Epithelial cell of prostate (primary cell): ENCODE data around the gene SERTAD1.
A peak's percentile ranks its signal among the peaks of the same experiment; 100 is the strongest.

ENCODE experiments used
- DNase-seq: peaks from one replicate; pipeline ENCODE4 v3.0.0-alpha.2; 2011; ENCODE audit warnings: low read depth, low spot score
- H3K27ac ChIP-seq: fragments of 450-650 bp; 2 replicates; pipeline ENCODE4 v1.5.1; 2017; ENCODE audit warnings: mild to moderate bottlenecking

Gene SERTAD1

GRCh38 chr19:40423938-40424337, 1.9 kb downstream of the SERTAD1 start:
- DNase-seq, result no peak
- H3K27ac ChIP-seq, result peak overlapping the region; percentile 99

- H3K27ac ChIP-seq, result peak overlapping the region; percentile 96
- DNase-seq, result no peak
Observed at GRCh38 chr19:40422748-40423566, 2.8 kb downstream of the SERTAD1 start.

GRCh38 chr19:40421993-40422747, 3.6 kb downstream of the SERTAD1 start:
- H3K27ac ChIP-seq, result peak overlapping the region; percentile 96
- DNase-seq, result no peak

- DNase-seq, result no peak
- H3K27ac ChIP-seq, result peak overlapping the region; percentile 96
Observed at GRCh38 chr19:40420766-40421765, 4.7 kb downstream of the SERTAD1 start.

GRCh38 chr19:40420451-40420765, 5.4 kb downstream of the SERTAD1 start:
- peak overlapping the region; percentile 96 for H3K27ac ChIP-seq
- no peak for DNase-seq

GRCh38 chr19:40419780-40420179, 6.0 kb downstream of the SERTAD1 start:
- H3K27ac ChIP-seq, result no peak overlapping the region
- no peak for DNase-seq

GRCh38 chr19:40419066-40419612, 6.7 kb downstream of the SERTAD1 start:
- H3K27ac ChIP-seq, result no peak overlapping the region
- DNase-seq, result no peak

- H3K27ac ChIP-seq, result no peak overlapping the region
- DNase-seq, result no peak
Observed at GRCh38 chr19:40418040-40418439, 7.8 kb downstream of the SERTAD1 start.

GRCh38 chr19:40417643-40417981, 8.2 kb downstream of the SERTAD1 start:
- no peak overlapping the region for H3K27ac ChIP-seq
- no peak for DNase-seq

GRCh38 chr19:40416918-40417642, 8.7 kb downstream of the SERTAD1 start:
- no peak for DNase-seq
- H3K27ac ChIP-seq, result no peak overlapping the region

GRCh38 chr19:40415768-40416167, 10.0 kb downstream of the SERTAD1 start:
- H3K27ac ChIP-seq, result no peak overlapping the region
- DNase-seq, result no peak

- DNase-seq, result no peak
- no peak overlapping the region for H3K27ac ChIP-seq
Observed at GRCh38 chr19:40414542-40415535, 11.0 kb downstream of the SERTAD1 start.

- no peak within 1 kb of the TSS for H3K27ac ChIP-seq
- no peak for DNase-seq
Observed at GRCh38 chr19:40413291-40413845, 12.4 kb downstream of the SERTAD1 start, which contains the start of gene PRX. PRX (minus strand) TSS chr19:40413378; CDS start chr19:40407932, 5,446 bp downstream.

- H3K27ac ChIP-seq, result no peak overlapping the region
- DNase-seq, result no peak
Observed at GRCh38 chr19:40412866-40413265, 12.9 kb downstream of the SERTAD1 start.

- no peak overlapping the region for H3K27ac ChIP-seq
- DNase-seq, result no peak
Observed at GRCh38 chr19:40411958-40412499, 13.8 kb downstream of the SERTAD1 start.

GRCh38 chr19:40411125-40411842, 14.5 kb downstream of the SERTAD1 start:
- H3K27ac ChIP-seq, result no peak overlapping the region
- no peak for DNase-seq

- no peak for DNase-seq
- no peak overlapping the region for H3K27ac ChIP-seq
Observed at GRCh38 chr19:40410030-40410389, 15.8 kb downstream of the SERTAD1 start.
